HCT116 (cell line): ENCODE measurements around the gene CDK10. TPM values are rescaled to one million over a fixed set of nuclear protein-coding genes. Genes with fewer than 3 reads are reported as not detected.

Experiments used
- ATAC-seq: fragments of 200-7000 bp; cut with Tn5 transposase; 2 replicates; pipeline ENCODE4 v1.9.1; 2020; ENCODE audit warnings: mild to moderate bottlenecking, moderate library complexity
- BruUV-seq: library from RNA; stranded (reverse); fragments of 400-500 nt; replicated peaks from 2 replicates; lab custom pipeline; 2021; lab: Mats Ljungman, UMichigan
- CTCF ChIA-PET: fragments of 300-600 bp; sonication (Branson Sonifier 250); formaldehyde crosslinking; loops from one replicate; lab custom pipeline; 2021; ENCODE audit warnings: antibody characterized with exemption; lab: Charles Lee
- POLR2A ChIA-PET: fragments of 300-600, 350-600 bp; sonication (Branson Sonifier 250); formaldehyde crosslinking; loops from one replicate; lab custom pipeline; 2021; ENCODE audit warnings: antibody characterized with exemption; lab: Charles Lee
- RAD21 ChIA-PET, 2 experiments: fragments of 300-600 bp; sonication (Branson Sonifier 250); formaldehyde crosslinking; loops; one replicate each; lab custom pipeline; 2023; ENCODE audit warnings: low total read pairs in 2 of 2; ENCODE audit not compliant: uncharacterized antibody in 2 of 2, unreplicated experiment in 2 of 2, low non-redundant PET in 1 of 2; lab: Charles Lee
- DNase-seq: peaks from one replicate; pipeline ENCODE4 v3.0.0-alpha.2; 2010; ENCODE audit warnings: low read depth, low spot score
- H2AFZ ChIP-seq: fragments of 200-600 bp; shearing (Covaris generic), sonication (generic); 2 replicates; pipeline ENCODE4 v1.6.1; 2017; ENCODE audit warnings: low read depth, mixed run types, mixed read lengths, antibody characterized with exemption, low read length; ENCODE audit not compliant: poor library complexity, severe bottlenecking
- H3K27ac ChIP-seq: 2 replicates; pipeline ENCODE4 v1.5.1; 2012; ENCODE audit warnings: low read depth, low read length
- H3K27me3 ChIP-seq: fragments of 200-600 bp; sonication (generic); 2 replicates; pipeline ENCODE4 v1.6.1; 2016; ENCODE audit warnings: mixed run types, low read length, mixed read lengths; ENCODE audit not compliant: insufficient read depth
- H3K36me3 ChIP-seq, 2 experiments: fragments of 200-500 bp in 1 of 2; fragments of 200-600 bp in 1 of 2; sonication (Bioruptor generic) in 1 of 2; sonication (generic) in 1 of 2; 2 replicates each; pipeline versions ENCODE4 v1.5.1 to v1.6.1; 2014 to 2016; ENCODE audit warnings: low read length in 2 of 2, inconsistent platforms in 1 of 2, mixed read lengths in 1 of 2, mixed run types in 1 of 2; ENCODE audit not compliant: insufficient read depth in 2 of 2, control insufficient read depth in 1 of 2
- H3K4me1 ChIP-seq, 2 experiments: fragments of 200-600 bp in 1 of 2; sonication (generic) in 1 of 2; 2 replicates each; pipeline versions ENCODE4 v1.5.1 to v1.6.1; 2012 to 2017; ENCODE audit warnings: low read length in 2 of 2, inconsistent platforms in 1 of 2, mild to moderate bottlenecking in 1 of 2, mixed read lengths in 1 of 2, mixed run types in 1 of 2, moderate library complexity in 1 of 2; ENCODE audit not compliant: insufficient read depth in 2 of 2, control insufficient read depth in 1 of 2
- H3K4me2 ChIP-seq: fragments of 200-600 bp; sonication (generic); 2 replicates; pipeline ENCODE4 v1.6.1; 2017; ENCODE audit warnings: mixed run types, low read length, mixed read lengths
- H3K4me3 ChIP-seq, 2 experiments: fragments of 200-600 bp in 1 of 2; sonication (generic) in 1 of 2; replicated peaks in 1 of 2; 2 replicates each; pipeline ENCODE4 v1.5.1; 2011 to 2016; ENCODE audit warnings: low read length in 2 of 2, control low read depth in 1 of 2, low read depth in 1 of 2, mild to moderate bottlenecking in 1 of 2, mixed read lengths in 1 of 2, mixed run types in 1 of 2
- H3K79me2 ChIP-seq: fragments of 200-600 bp; sonication (generic); 2 replicates; pipeline ENCODE4 v1.6.1; 2017; ENCODE audit warnings: mild to moderate bottlenecking, mixed run types, low read length, moderate library complexity, mixed read lengths; ENCODE audit not compliant: insufficient read depth
- H3K9ac ChIP-seq: fragments of 200-600 bp; sonication (generic); 2 replicates; pipeline ENCODE4 v1.6.1; 2016; ENCODE audit warnings: low read length, mixed read lengths
- H3K9me2 ChIP-seq: fragments of 200-600 bp; sonication (generic), shearing (Covaris generic); 2 replicates; pipeline ENCODE4 v1.6.1; 2017; ENCODE audit warnings: mixed run types, mild to moderate bottlenecking, moderate library complexity; ENCODE audit not compliant: insufficient read depth
- H3K9me3 ChIP-seq, 2 experiments: fragments of 200-500 bp in 1 of 2; fragments of 200-600 bp in 1 of 2; sonication (Bioruptor generic) in 1 of 2; sonication (generic) in 1 of 2; 2 replicates each; pipeline ENCODE4 v1.6.1; 2014 to 2017; ENCODE audit warnings: low read length in 2 of 2, mixed read lengths in 2 of 2, inconsistent platforms in 1 of 2, low read depth in 1 of 2, mild to moderate bottlenecking in 1 of 2, mixed run types in 1 of 2, moderate library complexity in 1 of 2; ENCODE audit not compliant: control insufficient read depth in 1 of 2, insufficient read depth in 1 of 2
- H4K20me1 ChIP-seq: fragments of 200-600 bp; sonication (generic), shearing (Covaris generic); 2 replicates; pipeline ENCODE4 v1.6.1; 2017; ENCODE audit warnings: mixed run types, mild to moderate bottlenecking, moderate library complexity; ENCODE audit not compliant: insufficient read depth
- CBX3 ChIP-seq: IDR thresholded peaks from 2 replicates; pipeline ENCODE4 v1.6.1; 2012; ENCODE audit warnings: low read depth
- CEBPB ChIP-seq: IDR thresholded peaks from 2 replicates; pipeline ENCODE4 v1.6.1; 2012; ENCODE audit warnings: low read depth
- EGR1 ChIP-seq: IDR thresholded peaks from 2 replicates; pipeline ENCODE4 v1.6.1; 2012; ENCODE audit warnings: low read depth
- ELF1 ChIP-seq: IDR thresholded peaks from 2 replicates; pipeline ENCODE4 v1.6.1; 2012; ENCODE audit warnings: low read depth, borderline replicate concordance
- JUND ChIP-seq: IDR thresholded peaks from 2 replicates; pipeline ENCODE4 v1.6.1; 2012
- POLR2A ChIP-seq: IDR thresholded peaks from 2 replicates; pipeline ENCODE4 v1.7.0; 2011; ENCODE audit warnings: borderline replicate concordance; ENCODE audit not compliant: insufficient read depth, insufficient read length; ENCODE audit errors: extremely low read depth
- TCF7L2 ChIP-seq: IDR thresholded peaks from 2 replicates; pipeline ENCODE4 v1.7.0; 2011; ENCODE audit warnings: borderline replicate concordance, inconsistent platforms; ENCODE audit not compliant: insufficient read depth, insufficient read length; ENCODE audit errors: extremely low read depth
- YY1 ChIP-seq: IDR thresholded peaks from 2 replicates; pipeline ENCODE4 v1.6.1; 2011; ENCODE audit warnings: low read length, low read depth, moderate library complexity, mild to moderate bottlenecking; ENCODE audit not compliant: insufficient replicate concordance; ENCODE audit errors: extremely low read depth
- ZBTB33 ChIP-seq: IDR thresholded peaks from 2 replicates; pipeline ENCODE4 v1.6.1; 2011; ENCODE audit warnings: mild to moderate bottlenecking, low read length, moderate library complexity; ENCODE audit not compliant: insufficient replicate concordance; ENCODE audit errors: extremely low read depth
- intact Hi-C: fragments of 100-400 bp; cut with micrococcal nuclease; formaldehyde crosslinking; loops from 2 replicates; pipeline ENCODE4 v1.10.0; 2022
- total RNA-seq: library from RNA; stranded (reverse); gene quantifications from one replicate; pipeline ENCODE4 v1.2.1, GENCODE V29; 2021; ENCODE audit not compliant: unreplicated experiment
- TF ChIP-seq, protein P1 (sequence below), 3 experiments: fragments of 200-600 bp in 1 of 3; sonication (generic) in 1 of 3; IDR thresholded peaks in 2 of 3; conservative IDR thresholded peaks in 1 of 3; 2 replicates each; pipeline ENCODE4 v1.5.1; 2012 to 2017; ENCODE audit warnings: low read depth in 2 of 3, low read length in 2 of 3, antibody characterized with exemption in 1 of 3, borderline replicate concordance in 1 of 3, control low read depth in 1 of 3, mild to moderate bottlenecking in 1 of 3, mixed read lengths in 1 of 3, mixed run types in 1 of 3, moderate library complexity in 1 of 3; ENCODE audit not compliant: insufficient read depth in 1 of 3

CDK10 gene
- total RNA-seq, 1 experiment from 2014 or later: 165 TPM

- 0 out of 4 replicates have a peak, but pooled peaks cover 0 to 6% of the 10 kb centered on the region in 2 experiments for H3K36me3 ChIP-seq
- no peaks in the 10 kb centered on the region for H3K4me1 ChIP-seq
- H3K27ac ChIP-seq: no peak overlapping the region
- CTCF ChIA-PET: no interaction called here
- no peak for TF ChIP-seq ELF1
- TF ChIP-seq, protein P1, sequence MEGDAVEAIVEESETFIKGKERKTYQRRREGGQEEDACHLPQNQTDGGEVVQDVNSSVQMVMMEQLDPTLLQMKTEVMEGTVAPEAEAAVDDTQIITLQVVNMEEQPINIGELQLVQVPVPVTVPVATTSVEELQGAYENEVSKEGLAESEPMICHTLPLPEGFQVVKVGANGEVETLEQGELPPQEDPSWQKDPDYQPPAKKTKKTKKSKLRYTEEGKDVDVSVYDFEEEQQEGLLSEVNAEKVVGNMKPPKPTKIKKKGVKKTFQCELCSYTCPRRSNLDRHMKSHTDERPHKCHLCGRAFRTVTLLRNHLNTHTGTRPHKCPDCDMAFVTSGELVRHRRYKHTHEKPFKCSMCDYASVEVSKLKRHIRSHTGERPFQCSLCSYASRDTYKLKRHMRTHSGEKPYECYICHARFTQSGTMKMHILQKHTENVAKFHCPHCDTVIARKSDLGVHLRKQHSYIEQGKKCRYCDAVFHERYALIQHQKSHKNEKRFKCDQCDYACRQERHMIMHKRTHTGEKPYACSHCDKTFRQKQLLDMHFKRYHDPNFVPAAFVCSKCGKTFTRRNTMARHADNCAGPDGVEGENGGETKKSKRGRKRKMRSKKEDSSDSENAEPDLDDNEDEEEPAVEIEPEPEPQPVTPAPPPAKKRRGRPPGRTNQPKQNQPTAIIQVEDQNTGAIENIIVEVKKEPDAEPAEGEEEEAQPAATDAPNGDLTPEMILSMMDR (IDR thresholded peaks at IDR 0.05 in 2 of 3, conservative IDR thresholded peaks at IDR 0.05 in 1 of 3; ENCODE audit: borderline replicate concordance in 1 of 3, insufficient read depth in 1 of 3, low read depth in 2 of 3, low read length in 2 of 3): no peak
- TF ChIP-seq TCF7L2: no peak
- peak; percentile 73; the same call in 1 of the 2 replicates for TF ChIP-seq CBX3
- no peak for TF ChIP-seq EGR1
- no peak for TF ChIP-seq JUND
- TF ChIP-seq, all 23 proteins: peak for 1
- ChIA-PET POLR2A (no interaction called here), RAD21 (no interaction called here)
- H3K9ac ChIP-seq: no peak overlapping the region
- no peak for ATAC-seq
- H4K20me1 ChIP-seq: no peaks in the 10 kb centered on the region
- DNase-seq: no peak
- no peak overlapping the region for H3K4me2 ChIP-seq
- BruUV-seq: no TSS peak
- intact Hi-C loops: no loop called here
- H3K27me3 ChIP-seq: no peaks in the 10 kb centered on the region
- H3K79me2 ChIP-seq: no peaks in the 10 kb centered on the region
- peaks cover 15 to 24% of the 10 kb centered on the region in 2 experiments; a peak in 2 of 4 replicates for H3K9me3 ChIP-seq
- no peak overlapping the region for H2AFZ ChIP-seq
- no peaks in the 10 kb centered on the region for H3K9me2 ChIP-seq
- no peak overlapping the region for H3K4me3 ChIP-seq
Observed at GRCh38 chr16:89678258-89678657, 8.2 kb upstream of the CDK10 start.

GRCh38 chr16:89685916-89686315 lies 573 bp upstream of the CDK10 start:
- CTCF ChIA-PET: interaction anchor here (1.0 to 1.8 kb wide), 3 partner anchors 14 to 120 kb away, joined by 3 to 14 read pairs (median 3); no protein-coding TSS in a partner anchor

More at GRCh38 chr16:89685916-89686315, 573 bp upstream of the CDK10 start:
- H3K9me3 ChIP-seq: peaks cover 6 to 10% of the 10 kb centered on the region in 2 experiments; a peak in 3 of 4 replicates
- RAD21 ChIA-PET: interaction anchor here in 1 of 2 experiments (0.7 kb wide), 1 partner anchor 14 kb away, joined by 3 read pairs; no protein-coding TSS in a partner anchor
- TF ChIP-seq YY1 (no peak), CEBPB (no peak), POLR2A (no peak), CBX3 (no peak), ZBTB33 (no peak)
- TF ChIP-seq, all 23 proteins: peak for 0
- Histone ChIP-seq H3K4me3 (peak overlapping the region; percentile 57 to 85), H3K27ac (no peak overlapping the region; the same call in 1 of the 2 replicates), H4K20me1 (no peaks in the 10 kb centered on the region), H3K9me2 (no peaks in the 10 kb centered on the region), H3K27me3 (no peaks in the 10 kb centered on the region), H3K79me2 (peaks cover 30% of the 10 kb centered on the region), H3K4me1 (peaks cover 9 to 20% of the 10 kb centered on the region in 2 experiments), H3K9ac (peak overlapping the region; percentile 86; the same call in 1 of the 2 replicates), H3K4me2 (peak overlapping the region; percentile 95), H2AFZ (no peak overlapping the region), H3K36me3 (peaks cover 6 to 46% of the 10 kb centered on the region in 2 experiments; a peak in 3 of 4 replicates)
- BruUV-seq: no TSS peak
- DNase-seq (no peak), ATAC-seq (no peak)
- POLR2A ChIA-PET: interaction anchor here (1.0 to 1.4 kb wide), 5 partner anchors 10 to 20 kb away, joined by 3 to 7 read pairs (median 4); no protein-coding TSS in a partner anchor
- intact Hi-C loops: loop anchor here (1.0 kb wide), 1 partner anchor 14 kb away; no protein-coding TSS in a partner anchor
